ENCODE data around the gene XYLT1. TPM values are rescaled to one million over a fixed set of nuclear protein-coding genes. Genes with fewer than 3 reads are reported as not detected.

Gene XYLT1
- total and polyA plus RNA-seq, 10 of the 15 experiments (the other 5 are each of a cell fraction or from before 2014, with no cell fraction given): 0.88 to 14.8 (median 5.8) TPM

GRCh38 chr16:17347624-17348023 is 123.1 kb downstream of the XYLT1 start:
- in situ Hi-C loops (cut with MboI): loop anchor here (10.0 kb wide), 1 partner anchor 483 kb away; no protein-coding TSS in a partner anchor
- no peak overlapping the region for H3K4me3 ChIP-seq
- no peaks in the 10 kb centered on the region for H3K79me2 ChIP-seq (ENCODE audit: control insufficient read depth, insufficient read depth, low read length)
- H2AFZ ChIP-seq (ENCODE audit: control insufficient read depth, low read depth, low read length): no peak overlapping the region
- no peaks in the 10 kb centered on the region for H3K9me3 ChIP-seq (replicated peaks; ENCODE audit: control insufficient read depth, insufficient read depth, low read length)
- peaks cover 50% of the 10 kb centered on the region for H3K4me1 ChIP-seq (ENCODE audit: control insufficient read depth, insufficient read depth, low read length)
- intact Hi-C loops (cut with micrococcal nuclease; ENCODE audit: unreplicated experiment): loop anchor here (2.0 kb wide), 1 partner anchor 121 kb away; no protein-coding TSS in a partner anchor
- ChIA-PET POLR2A (interaction anchor here (0.9 to 6.6 kb wide), 10 partner anchors 9 to 120 kb away, joined by 3 to 46 read pairs (median 11); no protein-coding TSS in a partner anchor), RAD21 (ENCODE audit: unreplicated experiment) (interaction anchor here (0.7 to 8.0 kb wide), 32 partner anchors 9 to 321 kb away, joined by 3 to 162 read pairs (median 6); no protein-coding TSS in a partner anchor), SMC1A (ENCODE audit: uncharacterized antibody, unreplicated experiment) (interaction anchor here (0.9 to 10.3 kb wide), 23 partner anchors 15 to 486 kb away, joined by 3 to 303 read pairs (median 7); no protein-coding TSS in a partner anchor), CTCF (interaction anchor here (0.7 to 5.6 kb wide), 16 partner anchors 12 to 121 kb away, joined by 3 to 47 read pairs (median 6); no protein-coding TSS in a partner anchor)
- FAIRE-seq (no peak), DNase-seq (ENCODE audit: low read depth, low spot score) (no peak), ATAC-seq (no peak)
- no peaks in the 10 kb centered on the region for H3K27me3 ChIP-seq (replicated peaks in 1 of 2; ENCODE audit: control insufficient read depth in 2 of 2, insufficient read depth in 2 of 2, low read length in 1 of 2)
- TF ChIP-seq SPI1 (IDR thresholded peaks at IDR 0.05; ENCODE audit: borderline replicate concordance, insufficient read depth, low read depth, low read length) (no peak), CHD1 (IDR thresholded peaks at IDR 0.05; ENCODE audit: low read depth, low read length) (no peak), ZNF217 (IDR thresholded peaks at IDR 0.05) (no peak), PAX8 (IDR thresholded peaks at IDR 0.05) (no peak), BCL3 (IDR thresholded peaks at IDR 0.05; ENCODE audit: borderline replicate concordance, insufficient read depth, low read depth, low read length, poor library complexity, severe bottlenecking) (no peak), NBN (IDR thresholded peaks at IDR 0.05) (no peak), CREB1 (IDR thresholded peaks at IDR 0.05; ENCODE audit: low read depth) (no peak)
- H3K36me3 ChIP-seq (ENCODE audit: control insufficient read depth in 2 of 2, insufficient read depth in 2 of 2, low read length in 1 of 2): no peaks in the 10 kb centered on the region
- H3K27ac ChIP-seq (ENCODE audit: control insufficient read depth, insufficient read depth): peak overlapping the region; percentile 82
- 68% methylated on average over 5 of the region's 5 CpGs for WGBS (ENCODE audit: insufficient coverage, insufficient replicate concordance, low lambda C conversion rate, missing lambda C conversion rate)
- BruUV-seq (replicated peaks): no TSS peak
- H3K9ac ChIP-seq (ENCODE audit: control insufficient read depth, insufficient read depth, low read length): peak overlapping the region; percentile 60; the same call in 1 of the 2 replicates
- peak overlapping the region; percentile 76 for H3K4me2 ChIP-seq (ENCODE audit: control insufficient read depth, insufficient read depth)
- H4K20me1 ChIP-seq (ENCODE audit: control insufficient read depth, insufficient read depth): no peaks in the 10 kb centered on the region

All from GM12878 (cell line).